Measurements from ENCODE around the gene SYNPO.

The SYNPO gene

DNA sequence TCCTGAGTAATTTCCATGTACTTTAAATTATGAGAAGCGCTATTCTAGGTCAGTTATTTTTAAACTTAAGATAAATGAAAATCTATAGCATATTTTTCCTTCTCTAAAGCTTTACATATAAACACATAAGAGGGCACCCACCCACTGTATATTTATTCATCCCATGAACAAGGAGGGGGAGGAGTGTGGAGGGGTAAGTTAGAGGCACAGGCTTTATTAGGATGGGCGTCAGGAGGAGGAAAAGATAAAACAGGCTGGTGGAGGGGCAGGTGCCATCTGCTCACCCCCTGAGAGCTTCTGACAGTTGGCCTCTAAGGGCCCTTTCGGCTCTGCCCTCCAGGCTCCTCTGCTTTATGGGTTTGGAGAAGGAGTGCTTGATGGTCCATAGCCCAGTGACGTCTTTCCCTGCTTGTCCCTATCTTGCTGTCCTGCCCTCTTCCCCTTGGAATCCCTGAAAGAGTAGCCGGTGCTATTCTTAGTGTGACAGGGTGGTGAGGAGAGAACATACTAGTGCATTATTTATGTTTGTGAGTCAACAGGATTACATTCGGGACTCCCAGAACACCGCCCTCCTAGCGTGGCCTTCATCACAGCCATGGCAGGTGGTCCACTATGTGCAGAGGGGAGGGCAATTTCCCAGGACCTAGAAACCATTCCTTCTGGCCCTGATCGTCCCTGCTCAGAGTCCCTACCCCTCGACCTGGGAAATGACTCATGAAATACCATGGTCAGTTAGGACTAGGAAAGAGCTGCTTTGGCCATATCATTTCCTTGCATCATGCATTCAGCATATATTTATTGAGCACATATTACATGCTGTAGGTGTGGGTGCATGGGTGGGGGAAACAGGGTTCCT lies 7.9 kb upstream of the SYNPO start:
- H3K27ac Mint-ChIP-seq, result no peak overlapping the region
- H3K27me3 Mint-ChIP-seq, result peaks cover 25 to 64% of the 10 kb centered on the region in 2 donors
- ATAC-seq (replicated peaks), result no peak
- H3K9me3 Mint-ChIP-seq, result no peaks in the 10 kb centered on the region
- no peak overlapping the region for H3K4me3 Mint-ChIP-seq
- H3K4me1 Mint-ChIP-seq (ENCODE audit: low read depth in 2 of 2), result no peaks in the 10 kb centered on the region
- no peaks in the 10 kb centered on the region for H3K36me3 Mint-ChIP-seq (ENCODE audit: insufficient read depth)
- DNase-seq, result no peak

DNA sequence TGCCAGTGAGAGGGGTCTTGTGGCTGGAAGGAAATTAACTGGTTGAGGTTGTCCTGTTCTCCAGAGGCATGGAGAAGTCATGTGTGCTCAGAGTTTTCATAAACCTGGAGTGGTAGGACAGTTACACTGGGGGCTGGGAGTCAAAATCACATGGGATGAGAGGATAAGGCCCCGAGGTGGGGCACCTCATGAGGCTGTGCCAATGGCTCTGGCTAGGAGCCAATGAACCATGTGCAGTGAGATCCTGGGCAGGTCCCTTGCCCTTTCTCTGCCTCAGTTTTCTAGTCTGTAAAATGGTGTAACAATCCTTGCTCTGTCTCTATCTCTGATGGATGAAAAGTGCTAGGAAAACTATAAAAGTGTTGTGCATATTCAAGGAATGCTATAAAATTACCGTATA lies 7.0 kb upstream of the SYNPO start:
- Mint-ChIP-seq H3K4me1 (ENCODE audit: low read depth in 2 of 2) (no peaks in the 10 kb centered on the region), H3K27ac (no peak overlapping the region), H3K9me3 (no peaks in the 10 kb centered on the region), H3K27me3 (peaks cover 21 to 65% of the 10 kb centered on the region in 2 donors), H3K4me3 (no peak overlapping the region), H3K36me3 (ENCODE audit: insufficient read depth) (no peaks in the 10 kb centered on the region)
- DNase-seq, result no peak
- ATAC-seq (replicated peaks), result no peak

DNA sequence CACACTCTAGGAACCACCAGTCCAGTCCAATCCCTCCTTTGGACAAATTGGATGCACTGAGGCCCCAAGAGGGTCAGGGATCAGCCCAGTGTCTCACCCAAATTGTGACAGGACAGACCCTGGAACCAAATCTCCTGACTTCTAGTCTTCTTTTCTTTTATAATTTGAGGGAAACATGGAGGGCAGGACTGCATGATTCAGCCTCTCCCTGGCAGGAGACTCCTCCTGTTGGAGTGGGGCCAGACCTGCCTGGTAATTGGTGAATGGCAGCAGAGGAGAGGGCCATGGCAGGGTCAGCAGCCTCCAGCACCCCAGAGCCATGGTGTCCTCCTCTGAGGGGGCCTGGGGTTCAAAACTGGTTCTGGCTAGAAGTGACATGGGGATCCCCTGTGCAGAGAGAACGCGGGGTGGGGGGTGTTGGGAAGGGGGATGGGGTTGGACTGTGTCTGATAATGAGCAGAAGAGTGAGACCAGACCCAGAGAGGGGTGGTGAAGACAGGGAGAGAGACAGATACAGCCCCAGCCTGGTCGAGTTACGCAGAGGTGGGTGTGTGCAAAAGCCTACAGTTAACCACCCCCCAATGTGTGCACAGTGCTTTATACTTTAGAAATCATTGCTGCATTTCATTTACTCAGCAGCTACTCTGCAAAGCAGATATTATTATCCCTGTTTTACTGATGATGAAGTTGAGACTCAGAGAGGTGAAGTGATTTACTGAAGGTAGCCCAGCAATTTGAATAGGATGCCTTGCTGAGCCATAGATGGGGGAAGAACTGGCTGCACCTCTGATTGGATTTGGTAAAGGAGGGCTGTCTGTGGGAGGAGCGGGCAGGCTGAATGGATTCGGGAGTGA lies 3.8 kb upstream of the SYNPO start:
- ATAC-seq (replicated peaks) (no peak), DNase-seq (no peak)
- Mint-ChIP-seq H3K4me1 (ENCODE audit: low read depth in 2 of 2) (no peaks in the 10 kb centered on the region), H3K27ac (no peak overlapping the region), H3K27me3 (peaks cover 36 to 64% of the 10 kb centered on the region in 2 donors), H3K9me3 (no peaks in the 10 kb centered on the region), H3K36me3 (ENCODE audit: insufficient read depth) (no peaks in the 10 kb centered on the region), H3K4me3 (no peak overlapping the region)

DNA sequence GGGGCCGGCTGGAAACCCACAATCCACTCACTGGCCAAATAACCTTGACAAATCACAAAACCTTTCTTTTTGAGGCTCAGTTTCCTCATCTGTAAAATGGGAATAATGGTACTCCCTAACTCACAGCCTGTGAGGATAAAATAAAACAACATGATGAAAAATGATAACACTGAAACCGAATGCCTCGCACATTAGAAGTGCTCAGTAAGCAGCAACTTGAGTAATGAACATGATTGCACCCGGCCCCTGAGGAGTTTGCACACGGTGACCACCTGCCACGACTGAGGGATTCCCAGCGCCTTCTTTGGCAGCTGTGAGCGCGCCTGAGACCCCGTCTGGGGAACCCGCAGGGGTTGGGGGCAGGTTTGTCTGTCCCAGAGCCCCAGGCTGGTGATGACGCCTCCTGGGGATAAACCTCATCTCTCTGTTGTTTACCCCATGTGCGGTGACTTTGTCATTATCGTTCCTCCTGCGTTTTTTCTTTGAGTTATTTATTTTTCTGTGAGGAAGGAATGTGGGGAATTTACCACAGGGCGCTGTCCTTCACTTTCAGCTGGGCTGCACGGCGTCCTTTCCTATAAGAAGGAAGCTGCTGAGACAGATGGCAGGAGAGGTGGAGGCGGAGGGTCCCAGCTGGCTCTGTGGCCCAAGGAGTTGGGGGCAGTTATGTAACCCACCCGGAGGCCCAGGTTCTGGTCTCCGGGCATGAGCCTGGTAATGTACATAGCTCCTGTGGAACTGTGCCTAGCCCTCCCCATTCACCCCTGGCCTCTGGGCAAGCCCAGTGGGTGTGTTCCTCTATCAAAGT lies 3.0 kb upstream of the SYNPO start:
- DNase-seq (no peak), ATAC-seq (replicated peaks) (no peak)
- Mint-ChIP-seq H3K9me3 (no peaks in the 10 kb centered on the region), H3K4me1 (ENCODE audit: low read depth in 2 of 2) (no peaks in the 10 kb centered on the region), H3K4me3 (no peak overlapping the region), H3K27me3 (peaks cover 38 to 66% of the 10 kb centered on the region in 2 donors), H3K36me3 (ENCODE audit: insufficient read depth) (no peaks in the 10 kb centered on the region), H3K27ac (no peak overlapping the region)

DNA sequence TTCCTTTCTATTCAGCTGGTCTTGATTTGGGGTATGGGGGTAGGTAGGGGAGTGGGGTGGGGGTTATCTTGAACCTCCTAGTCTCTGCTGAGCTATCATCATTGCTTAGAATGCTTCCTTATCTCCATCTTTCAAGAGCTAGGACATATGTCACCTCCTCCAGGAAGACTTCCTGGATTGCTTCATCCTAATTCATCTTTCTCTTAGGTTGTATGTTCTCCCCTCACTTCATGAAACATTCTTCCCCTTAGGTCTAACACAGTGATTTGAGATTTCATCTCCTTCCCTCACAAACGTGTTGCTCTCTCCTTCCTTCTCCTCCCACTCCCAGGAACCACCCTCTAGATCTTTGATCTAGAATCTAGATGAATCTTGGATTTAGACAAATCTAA lies 2.4 kb upstream of the SYNPO start:
- H3K9me3 Mint-ChIP-seq, result no peaks in the 10 kb centered on the region
- H3K27ac Mint-ChIP-seq, result no peak overlapping the region
- no peak overlapping the region for H3K4me3 Mint-ChIP-seq
- DNase-seq (no peak), ATAC-seq (replicated peaks) (no peak)
- H3K4me1 Mint-ChIP-seq (ENCODE audit: low read depth in 2 of 2), result no peaks in the 10 kb centered on the region
- H3K36me3 Mint-ChIP-seq (ENCODE audit: insufficient read depth), result no peaks in the 10 kb centered on the region
- peaks cover 41 to 66% of the 10 kb centered on the region in 2 donors for H3K27me3 Mint-ChIP-seq

DNA sequence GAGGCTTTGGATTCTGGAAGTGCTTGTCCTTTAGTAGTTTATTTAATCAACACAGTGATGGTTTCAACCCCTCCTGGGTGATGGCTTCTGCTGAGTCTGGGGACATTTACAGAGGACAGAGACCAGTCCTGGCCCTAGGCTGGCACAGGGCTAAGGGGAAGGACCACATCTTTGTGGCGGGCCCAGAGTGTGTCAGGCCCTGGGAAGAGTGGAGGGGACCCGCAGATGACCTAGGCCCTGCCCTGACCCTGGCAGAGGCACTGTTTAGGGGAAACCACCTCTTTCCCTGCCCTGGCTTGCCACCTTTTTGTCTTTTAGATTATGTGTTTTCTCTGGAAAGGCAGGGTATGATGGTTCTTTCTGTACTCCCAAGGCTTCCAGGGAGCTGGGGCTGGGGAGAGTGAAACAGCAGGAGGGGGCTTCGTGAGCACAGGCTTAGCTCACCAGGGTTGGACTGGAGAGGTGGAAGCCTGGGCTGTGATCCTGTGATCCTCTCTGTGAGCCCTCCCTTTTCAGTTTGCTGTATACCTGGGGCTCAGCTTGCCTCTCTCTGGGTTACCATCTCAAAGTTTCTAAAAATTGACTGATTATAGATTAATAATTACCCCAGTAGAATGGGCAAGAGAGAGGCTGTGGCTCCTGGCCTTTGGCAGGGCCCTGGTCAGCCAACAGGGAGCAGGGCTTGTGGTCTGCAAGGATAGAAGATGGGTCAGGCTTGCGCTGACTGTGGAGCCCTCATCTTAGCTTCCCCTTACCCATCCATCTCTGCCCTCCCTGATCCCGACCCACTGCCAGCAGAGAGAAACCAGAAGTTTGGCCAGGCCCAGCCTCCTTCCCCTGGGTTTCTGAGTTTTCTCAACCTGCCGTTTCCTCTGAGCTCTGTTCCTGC lies 1.7 kb upstream of the SYNPO start:
- Mint-ChIP-seq H3K4me1 (ENCODE audit: low read depth in 2 of 2) (no peaks in the 10 kb centered on the region), H3K27ac (no peak overlapping the region), H3K36me3 (ENCODE audit: insufficient read depth) (peaks cover under 1% of the 10 kb centered on the region), H3K9me3 (no peaks in the 10 kb centered on the region), H3K4me3 (no peak overlapping the region), H3K27me3 (peaks cover 45 to 66% of the 10 kb centered on the region in 2 donors)
- DNase-seq, result no peak
- ATAC-seq (replicated peaks), result no peak

DNA sequence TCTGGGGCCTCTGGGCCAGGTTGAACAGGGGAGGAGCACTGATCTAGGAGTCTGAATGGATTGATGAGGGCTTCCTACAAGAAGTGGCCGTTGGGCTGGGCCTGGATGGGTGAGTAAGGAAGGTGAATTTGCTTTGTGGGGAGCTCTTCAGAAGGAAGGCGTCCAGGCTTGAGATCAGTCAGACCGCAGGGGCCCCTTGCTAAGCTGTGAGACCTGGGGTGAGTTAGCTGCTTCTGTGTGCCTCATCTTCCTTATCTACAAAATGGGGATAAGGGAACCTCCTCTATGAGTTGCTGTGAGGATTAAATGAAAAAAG lies 1.1 kb upstream of the SYNPO start:
- no peaks in the 10 kb centered on the region for H3K4me1 Mint-ChIP-seq (ENCODE audit: low read depth in 2 of 2)
- H3K4me3 Mint-ChIP-seq, result no peak overlapping the region
- ATAC-seq (replicated peaks), result no peak
- H3K27ac Mint-ChIP-seq, result no peak overlapping the region
- H3K27me3 Mint-ChIP-seq, result peaks cover 45 to 69% of the 10 kb centered on the region in 2 donors
- no peak for DNase-seq
- H3K36me3 Mint-ChIP-seq (ENCODE audit: insufficient read depth), result peaks cover 3% of the 10 kb centered on the region
- H3K9me3 Mint-ChIP-seq, result no peaks in the 10 kb centered on the region

DNA sequence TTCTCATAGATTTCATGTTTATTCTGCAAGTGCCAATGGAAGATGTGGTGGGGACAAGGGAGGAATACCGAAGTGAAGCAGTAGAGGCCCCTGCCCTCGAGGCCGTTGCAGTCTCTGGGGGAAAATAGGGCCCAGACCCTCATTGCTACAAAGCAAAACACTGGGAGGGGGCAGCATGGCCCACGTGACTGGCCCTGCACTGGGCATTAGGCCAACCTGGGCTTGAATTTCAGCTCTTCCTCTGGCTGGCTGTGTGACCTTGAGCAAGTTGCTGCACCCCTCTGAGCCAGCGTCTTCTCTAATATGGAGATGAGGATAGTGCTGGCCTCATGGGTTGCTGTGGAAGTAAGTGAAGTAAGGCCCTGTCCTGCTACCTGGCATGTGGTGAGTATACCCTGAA lies 709 bp upstream of the SYNPO start:
- Mint-ChIP-seq H3K27me3 (peaks cover 49 to 72% of the 10 kb centered on the region in 2 donors), H3K4me1 (ENCODE audit: low read depth in 2 of 2) (no peaks in the 10 kb centered on the region), H3K9me3 (no peaks in the 10 kb centered on the region), H3K36me3 (ENCODE audit: insufficient read depth) (peaks cover 3% of the 10 kb centered on the region), H3K4me3 (no peak overlapping the region), H3K27ac (no peak overlapping the region)
- no peak for ATAC-seq (replicated peaks)
- no peak for DNase-seq

DNA sequence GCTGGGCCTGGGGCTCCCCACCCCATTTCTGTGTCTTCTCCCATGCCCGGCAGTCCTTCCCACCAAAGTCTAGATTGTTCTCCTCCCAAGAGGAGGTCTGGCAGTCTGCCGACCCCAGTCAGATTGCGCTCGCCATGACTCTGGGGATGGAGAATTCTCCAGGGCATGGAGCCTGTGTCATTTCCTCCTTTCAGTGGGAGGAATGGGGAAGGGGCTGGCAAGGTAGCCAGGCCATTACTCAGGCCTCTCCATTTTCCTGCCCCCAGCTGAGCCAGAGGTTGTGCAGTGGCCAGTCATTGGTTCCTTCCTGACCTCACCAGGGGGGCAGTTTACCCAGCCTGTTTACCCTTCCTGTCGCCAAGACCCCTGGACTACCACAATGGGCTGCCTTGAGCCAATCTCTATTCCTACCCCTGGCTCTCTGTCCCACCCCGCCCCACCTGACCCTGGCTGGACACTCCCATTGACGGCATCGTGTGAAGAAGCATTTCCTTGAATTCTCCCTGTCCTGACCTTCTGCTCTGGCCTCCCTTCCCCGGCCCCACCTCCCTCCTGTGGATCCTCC lies 628 bp downstream of the SYNPO start:
- H3K4me3 Mint-ChIP-seq, result no peak overlapping the region
- peaks cover 45 to 63% of the 10 kb centered on the region in 2 donors for H3K27me3 Mint-ChIP-seq
- H3K36me3 Mint-ChIP-seq (ENCODE audit: insufficient read depth), result peaks cover 3% of the 10 kb centered on the region
- no peak for ATAC-seq (replicated peaks)
- H3K9me3 Mint-ChIP-seq, result no peaks in the 10 kb centered on the region
- no peak for DNase-seq
- no peak overlapping the region for H3K27ac Mint-ChIP-seq
- H3K4me1 Mint-ChIP-seq (ENCODE audit: low read depth in 2 of 2), result no peaks in the 10 kb centered on the region

DNA sequence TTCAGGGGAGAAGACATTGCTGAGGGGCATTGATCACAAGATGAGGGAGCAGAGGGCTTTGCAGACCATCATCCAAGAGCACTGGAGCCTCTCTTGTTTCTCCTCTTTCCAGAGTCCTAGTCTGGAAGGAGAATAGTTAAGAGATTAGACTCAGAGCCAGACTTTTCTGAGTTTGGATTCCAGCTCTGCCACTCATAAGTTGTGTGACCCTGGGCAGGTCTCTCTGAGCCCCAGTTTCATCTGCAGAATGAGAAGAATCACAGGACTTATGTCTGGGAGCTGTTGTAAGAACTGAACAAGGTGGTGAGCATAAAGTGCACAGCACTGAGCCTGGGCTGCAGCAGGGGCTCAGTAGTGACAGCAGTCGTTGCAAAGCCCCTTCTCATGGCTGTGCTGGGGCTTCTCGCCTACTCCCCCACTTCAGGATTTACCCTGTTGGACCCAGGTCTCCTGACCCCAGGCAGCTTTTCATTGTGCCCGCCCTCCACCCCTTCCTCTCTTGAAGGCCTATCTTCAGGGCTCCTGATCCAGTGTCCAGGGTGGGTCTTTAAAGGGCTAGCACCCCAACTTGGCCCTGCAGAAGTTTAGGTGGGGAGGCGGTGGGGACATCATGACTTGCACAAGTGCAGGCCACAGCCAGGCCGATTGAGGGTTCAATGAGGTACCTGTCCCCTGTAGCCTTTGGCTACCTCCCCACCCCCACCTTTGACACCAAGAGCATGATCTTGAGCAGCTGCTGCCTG lies 1.5 kb downstream of the SYNPO start:
- H3K4me3 Mint-ChIP-seq, result no peak overlapping the region
- DNase-seq (no peak), ATAC-seq (replicated peaks) (no peak)
- peaks cover 37 to 55% of the 10 kb centered on the region in 2 donors for H3K27me3 Mint-ChIP-seq
- H3K36me3 Mint-ChIP-seq (ENCODE audit: insufficient read depth), result peaks cover 3% of the 10 kb centered on the region
- H3K4me1 Mint-ChIP-seq (ENCODE audit: low read depth in 2 of 2), result no peaks in the 10 kb centered on the region
- no peak overlapping the region for H3K27ac Mint-ChIP-seq
- no peaks in the 10 kb centered on the region for H3K9me3 Mint-ChIP-seq

DNA sequence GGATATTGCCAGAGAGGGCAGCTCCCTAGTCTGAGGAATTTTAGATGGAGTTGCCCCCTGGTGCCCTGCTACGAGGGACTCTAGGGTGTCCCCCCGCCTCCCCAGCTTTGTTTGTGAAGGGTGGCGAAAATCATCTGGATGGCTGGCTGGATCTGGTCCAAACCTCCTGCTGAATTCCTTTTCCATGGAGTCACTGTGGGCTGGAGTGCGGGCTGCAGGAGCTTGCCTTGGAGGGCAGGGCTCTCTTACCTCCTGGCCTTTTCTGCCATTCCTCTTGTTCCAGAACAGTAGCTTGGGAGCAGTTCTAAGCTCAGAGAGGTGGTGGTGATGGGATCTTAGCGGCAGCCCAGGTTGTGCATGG lies 2.1 kb downstream of the SYNPO start:
- Mint-ChIP-seq H3K36me3 (ENCODE audit: insufficient read depth) (peaks cover 3% of the 10 kb centered on the region), H3K4me3 (no peak overlapping the region), H3K27ac (no peak overlapping the region), H3K9me3 (no peaks in the 10 kb centered on the region), H3K4me1 (ENCODE audit: low read depth in 2 of 2) (no peaks in the 10 kb centered on the region), H3K27me3 (peaks cover 37 to 56% of the 10 kb centered on the region in 2 donors)
- DNase-seq, result no peak
- no peak for ATAC-seq (replicated peaks)
